NCI-H345 (cell line): ENCODE measurements around the gene SEC63.
"Not testable (repeated sequence)": the region's sequence is repeated elsewhere in the genome, so short reads cannot be mapped to it uniquely, and the experiment has no call there.

Experiments used
- DNase-seq: peaks from one replicate; lab custom pipeline; 2025; lab: John Stamatoyannopoulos, UW

The SEC63 gene

GRCh38 chr6:107862383-107862782, 95.6 kb downstream of the SEC63 start:
- no peak for DNase-seq

- DNase-seq, result not testable (repeated sequence)
Measured at GRCh38 chr6:107860963-107861362, 97.0 kb downstream of the SEC63 start.

GRCh38 chr6:107860144-107860543, 97.9 kb downstream of the SEC63 start:
- DNase-seq, result peak; percentile 7

- no peak for DNase-seq
Measured at GRCh38 chr6:107853230-107853629, 104.8 kb downstream of the SEC63 start.

GRCh38 chr6:107849325-107849724, 108.7 kb downstream of the SEC63 start:
- no peak for DNase-seq

- DNase-seq, result peak; percentile 83
Measured at GRCh38 chr6:107847844-107848802, 109.9 kb downstream of the SEC63 start.

GRCh38 chr6:107846262-107846795, 111.7 kb downstream of the SEC63 start:
- no peak for DNase-seq

GRCh38 chr6:107845777-107846176, 112.2 kb downstream of the SEC63 start:
- DNase-seq, result no peak

- no peak for DNase-seq
Measured at GRCh38 chr6:107843400-107843799, 114.6 kb downstream of the SEC63 start.

- DNase-seq, result no peak
Measured at GRCh38 chr6:107841275-107841670, 116.7 kb downstream of the SEC63 start.

- DNase-seq, result no peak
Measured at GRCh38 chr6:107840636-107841274, 117.3 kb downstream of the SEC63 start.

- DNase-seq, result no peak
Measured at GRCh38 chr6:107833136-107833535, 124.9 kb downstream of the SEC63 start.

GRCh38 chr6:107832151-107833056, 125.6 kb downstream of the SEC63 start:
- no peak for DNase-seq

- no peak for DNase-seq
Measured at GRCh38 chr6:107830060-107830459, 127.9 kb downstream of the SEC63 start.

- no peak for DNase-seq
Measured at GRCh38 chr6:107827541-107827940, 130.5 kb downstream of the SEC63 start.

GRCh38 chr6:107823047-107823557, 134.9 kb downstream of the SEC63 start:
- DNase-seq, result no peak

GRCh38 chr6:107822176-107823046, 135.6 kb downstream of the SEC63 start:
- no peak for DNase-seq

- DNase-seq, result no peak
Measured at GRCh38 chr6:107821591-107821990, 136.4 kb downstream of the SEC63 start.

- DNase-seq, result peak; percentile 83
Measured at GRCh38 chr6:107820338-107821261, 137.4 kb downstream of the SEC63 start.

GRCh38 chr6:107819964-107820337, 138.1 kb downstream of the SEC63 start:
- peak; percentile 81 for DNase-seq
